Mucosa of rectum (tissue), 2 donors: ENCODE measurements around the gene GUCA1A.

ENCODE experiments used
- H3K27ac ChIP-seq, 2 donors: one replicate each; pipeline ENCODE4 v1.7.0; 2013; ENCODE audit warnings: inconsistent platforms in 2 of 2, low read depth in 2 of 2, low read length in 2 of 2
- H3K27me3 ChIP-seq, 2 donors: one replicate each; pipeline ENCODE4 v1.7.0; 2013; ENCODE audit warnings: low read length in 2 of 2; ENCODE audit not compliant: control insufficient read depth in 2 of 2, insufficient read depth in 2 of 2
- H3K36me3 ChIP-seq, 2 donors: one replicate each; pipeline ENCODE4 v1.7.0; 2013; ENCODE audit warnings: low read length in 2 of 2; ENCODE audit not compliant: control insufficient read depth in 2 of 2, insufficient read depth in 2 of 2
- H3K4me1 ChIP-seq, 2 donors: one replicate each; pipeline ENCODE4 v1.7.0; 2013; ENCODE audit warnings: low read length in 2 of 2, mild to moderate bottlenecking in 1 of 2; ENCODE audit not compliant: control insufficient read depth in 2 of 2, insufficient read depth in 2 of 2
- H3K4me3 ChIP-seq, 2 donors: one replicate each; pipeline ENCODE4 v1.7.0; 2013; ENCODE audit warnings: low read length in 2 of 2
- H3K9ac ChIP-seq, 2 donors: one replicate each; pipeline ENCODE4 v1.7.0; 2013; ENCODE audit warnings: low read length in 2 of 2, low read depth in 1 of 2, mild to moderate bottlenecking in 1 of 2
- H3K9me3 ChIP-seq, 2 donors: one replicate each; pipeline ENCODE4 v1.7.0; 2013; ENCODE audit warnings: low read length in 2 of 2; ENCODE audit not compliant: control insufficient read depth in 2 of 2
- donor health status: healthy.
- donor health status: Normal muscosa, but diverticular disease.

GUCA1A gene

DNA sequence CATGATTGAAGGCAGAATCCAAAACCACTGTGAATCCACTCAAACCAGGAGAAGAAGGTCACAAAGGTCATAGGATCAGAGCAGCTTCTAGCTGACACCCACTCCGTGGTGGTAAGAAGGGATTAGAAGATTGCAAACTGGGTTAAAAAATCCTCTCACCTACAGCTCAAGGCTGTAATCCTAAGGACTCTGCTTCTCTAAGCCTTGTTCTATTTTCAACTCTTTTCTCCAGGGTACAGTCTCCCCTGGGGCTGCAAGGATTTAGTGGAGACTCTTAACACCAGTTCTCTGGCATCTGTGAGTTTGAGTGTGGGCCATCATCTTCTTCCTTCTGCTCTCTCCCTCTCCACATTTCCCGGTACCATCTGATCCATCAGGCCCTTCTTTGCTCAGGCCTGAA lies at the start of gene GUCA1A:
GUCA1A (plus strand) TSS at position 264 of the 400 bp plus-strand sequence. CDS start 250 bp downstream, outside the sequence.
- H3K9me3 ChIP-seq = no peaks in the 10 kb centered on the region
- no peak within 1 kb of the TSS for H3K27ac ChIP-seq
- H3K4me1 ChIP-seq = peaks cover 2 to 4% of the 10 kb centered on the region in 2 donors
- no peaks in the 10 kb centered on the region for H3K36me3 ChIP-seq
- H3K9ac ChIP-seq = no peak within 1 kb of the TSS
- H3K27me3 ChIP-seq = no peaks in the 10 kb centered on the region
- no peak within 1 kb of the TSS for H3K4me3 ChIP-seq

DNA sequence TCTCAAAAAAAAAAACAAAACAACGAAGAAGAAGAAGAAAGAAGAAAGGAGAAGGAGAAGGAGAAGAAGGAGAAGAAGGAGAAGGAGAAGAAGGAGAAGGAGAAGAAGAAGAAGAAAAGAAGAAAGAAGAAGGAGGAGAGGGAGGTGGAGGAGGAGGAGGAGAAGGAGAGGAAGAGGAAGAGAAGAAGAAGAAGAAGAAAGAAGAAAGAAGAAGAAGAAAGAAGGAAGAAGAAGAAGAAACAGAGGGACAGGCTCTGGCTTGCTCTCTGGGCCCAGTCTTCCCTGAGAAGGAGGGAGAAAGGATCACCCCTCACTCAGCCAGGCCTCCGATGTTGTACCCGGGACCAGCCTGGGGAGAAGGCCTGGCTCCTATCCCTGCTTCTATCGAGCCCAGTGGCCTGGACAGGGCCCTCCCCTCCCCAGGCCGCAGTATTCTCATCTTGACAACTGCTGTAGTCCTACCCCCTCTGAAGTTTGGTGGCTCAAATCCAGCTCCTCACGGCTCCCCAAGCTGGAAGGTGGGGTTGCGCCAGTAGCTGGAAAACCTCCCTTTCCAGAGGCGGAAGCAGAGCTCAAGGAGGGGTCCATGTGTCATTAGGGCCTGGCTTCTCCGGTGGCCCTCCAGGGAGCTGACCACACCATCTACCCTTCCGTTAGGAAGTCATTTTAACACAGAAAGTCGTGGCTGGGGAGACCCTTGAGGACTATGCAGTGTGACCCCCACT lies 49.6 kb upstream of the GUCA1A start:
- peaks cover 22 to 50% of the 10 kb centered on the region in 2 donors for H3K4me1 ChIP-seq
- H3K27me3 ChIP-seq = no peaks in the 10 kb centered on the region
- peak overlapping the region in 1 of 2 donors; percentile 43 for H3K9ac ChIP-seq
- H3K27ac ChIP-seq = peak overlapping the region; percentile 84 to 90
- no peak overlapping the region for H3K4me3 ChIP-seq
- no peaks in the 10 kb centered on the region for H3K9me3 ChIP-seq
- H3K36me3 ChIP-seq = peaks cover 16% of the 10 kb centered on the region in 2 donors

DNA sequence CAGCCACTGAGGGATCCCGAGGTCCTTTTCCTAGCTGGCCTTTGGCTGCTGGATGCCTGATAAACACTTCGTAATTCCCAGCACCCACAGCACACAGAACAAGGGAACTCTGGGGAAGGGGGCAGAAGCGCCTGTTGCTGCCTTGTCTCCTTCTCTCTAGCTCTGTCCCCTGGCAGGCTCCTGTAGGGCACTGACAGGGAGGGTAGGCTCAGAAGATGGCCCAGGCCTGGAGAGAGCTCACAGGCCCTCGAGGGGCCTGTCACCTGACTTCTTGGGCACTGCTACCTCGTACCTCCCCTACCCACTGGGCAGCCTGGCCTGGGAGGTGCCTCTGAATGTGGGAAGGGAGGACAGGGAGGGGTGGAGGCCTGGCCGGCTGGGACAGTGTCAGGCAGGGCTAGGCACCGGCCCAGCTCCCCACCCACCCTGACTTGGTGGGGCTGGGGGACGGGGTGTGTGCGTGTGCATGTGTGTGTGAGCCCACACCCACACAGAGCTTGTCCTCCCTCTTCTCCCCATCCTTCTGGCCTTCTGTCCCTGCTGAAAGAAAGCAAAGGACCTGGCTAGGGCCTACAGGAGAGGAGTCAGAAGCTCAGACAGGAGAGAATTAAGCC lies 48.8 kb upstream of the GUCA1A start:
- H3K27me3 ChIP-seq = no peaks in the 10 kb centered on the region
- H3K27ac ChIP-seq = peak overlapping the region; percentile 84 to 90
- H3K9me3 ChIP-seq = no peaks in the 10 kb centered on the region
- no peak overlapping the region for H3K4me3 ChIP-seq
- peaks cover 19 to 20% of the 10 kb centered on the region in 2 donors for H3K36me3 ChIP-seq
- peaks cover 22 to 44% of the 10 kb centered on the region in 2 donors for H3K4me1 ChIP-seq
- peak overlapping the region in 1 of 2 donors; percentile 43 for H3K9ac ChIP-seq

DNA sequence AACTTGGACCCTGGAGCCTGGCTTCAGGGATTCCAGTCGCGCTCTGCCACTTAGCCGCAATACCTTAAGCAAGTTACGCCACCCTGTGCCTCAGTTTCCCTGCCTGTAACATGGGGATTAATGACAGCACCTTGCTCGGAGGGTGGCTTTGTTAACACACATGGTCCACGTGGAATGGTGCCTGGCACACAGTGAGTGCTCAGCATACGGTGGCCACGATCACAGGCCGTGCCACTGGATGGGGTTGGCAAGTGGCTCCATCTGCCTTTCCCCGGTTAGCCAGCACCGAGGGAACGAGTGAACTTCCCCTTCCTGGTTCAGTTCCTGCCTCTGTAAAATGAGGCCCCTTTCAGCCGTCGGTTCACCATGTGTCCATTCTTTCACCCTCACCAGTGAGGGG lies 47.9 kb upstream of the GUCA1A start:
- H3K9ac ChIP-seq = no peak overlapping the region
- no peak overlapping the region for H3K27ac ChIP-seq
- no peaks in the 10 kb centered on the region for H3K27me3 ChIP-seq
- no peaks in the 10 kb centered on the region for H3K9me3 ChIP-seq
- H3K4me1 ChIP-seq = peaks cover 20 to 38% of the 10 kb centered on the region in 2 donors
- H3K36me3 ChIP-seq = peaks cover 19 to 20% of the 10 kb centered on the region in 2 donors
- H3K4me3 ChIP-seq = no peak overlapping the region

DNA sequence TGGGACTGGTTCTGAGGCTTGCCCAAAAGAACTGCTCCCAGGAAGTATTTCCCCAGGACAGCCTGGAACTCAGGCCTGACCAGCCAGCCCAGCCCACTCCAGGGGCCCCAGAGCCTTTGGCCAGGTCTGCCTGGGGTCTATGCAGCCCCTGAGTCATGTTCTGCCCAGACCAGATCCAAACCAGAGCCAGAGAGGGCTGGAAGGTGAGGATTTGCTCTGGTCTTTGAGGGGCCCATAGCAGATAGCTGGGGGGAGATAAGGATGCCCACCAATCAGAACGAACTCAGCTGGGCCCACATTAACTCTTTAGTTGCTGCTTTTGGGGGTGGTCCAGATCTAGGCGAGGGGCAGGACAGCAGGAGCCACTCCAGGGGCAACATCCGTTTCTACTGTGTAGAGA lies 47.5 kb upstream of the GUCA1A start:
- no peak overlapping the region for H3K27ac ChIP-seq
- H3K9me3 ChIP-seq = no peaks in the 10 kb centered on the region
- H3K36me3 ChIP-seq = peaks cover 19 to 20% of the 10 kb centered on the region in 2 donors
- H3K27me3 ChIP-seq = no peaks in the 10 kb centered on the region
- H3K4me1 ChIP-seq = peaks cover 20 to 38% of the 10 kb centered on the region in 2 donors
- H3K4me3 ChIP-seq = no peak overlapping the region
- H3K9ac ChIP-seq = no peak overlapping the region

DNA sequence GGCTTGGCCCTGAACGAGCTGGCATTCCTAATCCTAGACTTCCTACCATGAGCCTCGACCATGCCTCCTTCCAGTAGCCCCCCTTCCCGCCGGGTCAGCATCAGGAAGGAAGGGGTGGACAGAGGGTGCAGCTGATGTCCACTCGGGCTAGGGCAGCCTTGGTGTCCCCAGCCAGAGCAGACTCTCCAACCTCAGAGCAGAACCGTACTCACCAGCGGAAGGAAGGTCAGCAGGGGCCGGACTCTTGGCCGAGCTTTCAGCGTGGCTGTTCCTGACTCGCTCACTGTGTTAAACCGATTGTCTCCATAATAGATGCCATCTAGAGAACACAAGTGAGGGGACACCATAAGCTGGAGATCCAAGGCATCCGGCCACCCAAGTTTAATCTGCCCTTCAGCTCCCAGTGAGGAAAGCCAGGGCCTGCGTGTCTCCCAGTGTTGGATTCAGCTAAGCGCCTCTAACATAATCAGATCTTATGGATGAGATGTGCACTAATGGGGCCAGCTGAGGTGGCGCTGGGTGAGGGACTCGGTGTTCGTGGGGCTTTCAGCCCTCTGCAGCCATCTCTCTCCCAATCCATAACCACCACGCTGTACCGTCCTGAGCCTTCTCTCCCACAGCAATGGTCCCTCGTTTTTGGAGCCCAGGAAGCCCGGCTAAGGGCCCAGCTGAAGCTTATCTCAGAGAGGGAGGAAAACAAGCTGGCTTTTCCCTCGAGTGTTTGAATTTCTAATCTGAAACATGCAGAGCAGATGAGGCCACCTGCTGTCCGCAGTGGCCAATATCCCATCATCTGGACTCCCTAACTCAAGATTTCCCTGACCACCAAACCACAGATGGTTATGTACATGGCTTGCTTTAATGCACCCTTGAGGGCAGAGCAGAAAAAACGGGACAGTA lies 44.5 kb upstream of the GUCA1A start:
- H3K27ac ChIP-seq = no peak overlapping the region
- H3K4me3 ChIP-seq = no peak overlapping the region
- H3K27me3 ChIP-seq = no peaks in the 10 kb centered on the region
- no peaks in the 10 kb centered on the region for H3K9me3 ChIP-seq
- peaks cover 22 to 23% of the 10 kb centered on the region in 2 donors for H3K36me3 ChIP-seq
- H3K9ac ChIP-seq = no peak overlapping the region
- peaks cover 0 to 11% of the 10 kb centered on the region in 2 donors for H3K4me1 ChIP-seq

DNA sequence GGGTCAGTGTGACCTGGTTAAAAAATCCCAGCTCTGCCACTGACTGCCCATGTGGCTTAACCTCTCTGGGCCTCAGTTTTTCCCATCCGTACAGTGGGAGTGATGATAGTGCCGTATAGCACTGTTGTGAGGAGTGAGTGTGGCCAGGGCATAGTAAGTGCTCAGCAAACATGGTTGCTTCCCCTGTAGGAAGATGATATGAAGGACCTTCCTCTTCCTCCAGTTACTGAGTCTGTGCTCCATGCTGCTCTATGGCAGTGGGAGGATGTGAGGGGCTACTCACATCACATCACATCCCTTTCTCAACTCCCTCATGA lies 43.8 kb upstream of the GUCA1A start:
- H3K4me3 ChIP-seq = no peak overlapping the region
- peaks cover 22 to 23% of the 10 kb centered on the region in 2 donors for H3K36me3 ChIP-seq
- no peak overlapping the region for H3K9ac ChIP-seq
- no peaks in the 10 kb centered on the region for H3K27me3 ChIP-seq
- H3K4me1 ChIP-seq = peaks cover 0 to 6% of the 10 kb centered on the region in 2 donors
- no peak overlapping the region for H3K27ac ChIP-seq
- no peaks in the 10 kb centered on the region for H3K9me3 ChIP-seq

DNA sequence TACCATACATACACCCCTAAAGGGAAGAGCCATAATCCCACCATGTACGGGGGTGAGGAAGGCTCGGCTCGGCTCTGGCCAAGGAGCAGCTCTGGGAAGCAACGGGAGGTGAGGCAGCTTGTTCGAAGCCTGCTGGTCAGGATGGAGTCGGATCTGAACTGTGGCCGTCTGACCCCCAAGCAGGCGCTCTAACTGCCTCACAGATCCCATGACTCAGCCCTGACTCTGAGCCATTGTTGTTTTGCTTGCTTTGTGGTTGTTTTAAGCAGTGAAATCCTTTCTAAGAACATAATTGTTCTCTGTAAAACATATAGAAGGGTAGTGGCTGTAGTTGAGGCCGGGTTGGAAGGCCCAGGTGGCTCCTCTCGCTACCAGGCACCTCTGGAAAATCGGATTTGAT lies 41.6 kb upstream of the GUCA1A start:
- no peak overlapping the region for H3K9ac ChIP-seq
- H3K27ac ChIP-seq = no peak overlapping the region
- peaks cover 14 to 15% of the 10 kb centered on the region in 2 donors for H3K36me3 ChIP-seq
- H3K27me3 ChIP-seq = no peaks in the 10 kb centered on the region
- no peaks in the 10 kb centered on the region for H3K9me3 ChIP-seq
- no peak overlapping the region for H3K4me3 ChIP-seq
- peaks cover 3 to 4% of the 10 kb centered on the region in 2 donors for H3K4me1 ChIP-seq

DNA sequence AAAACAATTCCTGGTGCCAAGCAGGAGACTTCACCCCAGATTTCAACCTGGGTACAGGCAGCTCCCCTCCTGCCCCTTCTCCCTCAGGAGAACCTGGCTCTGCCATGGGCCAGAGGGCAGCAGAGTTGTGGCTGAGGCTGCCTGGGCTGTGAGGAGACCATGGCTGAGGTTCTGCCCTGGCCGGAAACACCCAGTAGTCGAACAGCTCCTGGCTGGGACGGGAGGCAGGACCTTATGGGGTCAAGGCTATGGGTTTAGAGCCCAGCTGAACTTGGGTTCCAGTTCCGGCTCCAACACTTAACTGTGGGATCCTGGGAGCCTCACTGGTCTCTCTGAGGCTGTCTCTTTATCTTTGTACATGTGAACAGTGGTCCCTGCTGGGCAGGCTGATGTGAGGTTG lies 39.2 kb upstream of the GUCA1A start:
- Histone ChIP-seq H3K4me1 (peaks cover 21 to 25% of the 10 kb centered on the region in 2 donors), H3K9me3 (no peaks in the 10 kb centered on the region), H3K36me3 (peaks cover 3 to 7% of the 10 kb centered on the region in 2 donors), H3K27me3 (no peaks in the 10 kb centered on the region), H3K4me3 (no peak overlapping the region), H3K27ac (no peak overlapping the region), H3K9ac (no peak overlapping the region)

DNA sequence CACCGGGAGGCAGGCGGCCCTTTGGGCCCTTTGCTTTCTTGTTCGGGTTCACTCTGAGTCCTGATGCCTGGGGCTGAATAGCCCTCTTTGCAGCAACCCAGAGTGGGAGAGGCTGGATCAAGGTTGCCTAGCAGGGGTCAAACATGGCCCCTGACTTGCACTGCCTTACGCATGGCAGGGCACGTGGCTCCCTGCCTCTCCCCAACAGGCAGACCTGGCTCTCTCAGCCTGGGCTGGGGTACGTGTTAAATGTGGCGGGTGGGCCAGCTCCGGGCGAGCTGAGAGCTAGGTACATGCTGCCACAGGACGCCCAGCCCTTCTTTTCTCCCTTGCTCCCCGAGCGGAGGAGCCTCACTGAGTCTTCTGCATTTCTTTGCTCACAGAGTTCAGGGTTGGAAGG lies 38.0 kb upstream of the GUCA1A start:
- no peak overlapping the region for H3K9ac ChIP-seq
- H3K27ac ChIP-seq = no peak overlapping the region

More for the DNA sequence above, 38.0 kb upstream of the GUCA1A start:
- Histone ChIP-seq H3K9me3 (no peaks in the 10 kb centered on the region), H3K27me3 (no peaks in the 10 kb centered on the region), H3K4me3 (no peak overlapping the region), H3K4me1 (peaks cover 30 to 37% of the 10 kb centered on the region in 2 donors), H3K36me3 (peaks cover 3% of the 10 kb centered on the region in 2 donors)
